GM19025 (cell line): ENCODE data around the gene PITPNC1.
"Not testable (repeated sequence)": the region's sequence is repeated elsewhere in the genome, so short reads cannot be mapped to it uniquely, and the experiment has no call there.

ENCODE experiments used
- ATAC-seq: cut with Tn5 transposase; IDR thresholded peaks from one replicate; pipeline ENCODE4 v1.9.1; 2021; ENCODE audit warnings: mild to moderate bottlenecking, low read depth, moderate library complexity; ENCODE audit not compliant: unreplicated experiment

The PITPNC1 gene

DNA sequence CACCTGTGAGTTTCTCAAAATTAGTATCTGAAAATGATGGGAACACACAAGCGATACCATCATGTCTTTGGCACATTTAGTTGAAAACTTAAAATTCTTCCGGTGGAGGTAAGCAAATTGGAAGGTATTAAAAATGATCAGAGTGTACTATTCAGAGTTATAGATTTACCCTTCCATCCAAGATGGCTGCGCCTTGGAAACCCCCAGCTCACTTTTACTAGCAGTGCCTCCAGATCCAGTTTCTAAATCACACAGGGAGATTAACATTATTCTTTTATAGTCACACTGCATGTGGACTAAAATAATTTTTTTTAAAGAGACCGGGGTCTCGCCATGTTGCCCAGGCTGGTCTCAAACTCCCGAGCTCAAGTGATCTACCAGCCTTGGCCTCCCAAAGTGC is 15.0 kb downstream of the PITPNC1 start:
- ATAC-seq, result no peak

DNA sequence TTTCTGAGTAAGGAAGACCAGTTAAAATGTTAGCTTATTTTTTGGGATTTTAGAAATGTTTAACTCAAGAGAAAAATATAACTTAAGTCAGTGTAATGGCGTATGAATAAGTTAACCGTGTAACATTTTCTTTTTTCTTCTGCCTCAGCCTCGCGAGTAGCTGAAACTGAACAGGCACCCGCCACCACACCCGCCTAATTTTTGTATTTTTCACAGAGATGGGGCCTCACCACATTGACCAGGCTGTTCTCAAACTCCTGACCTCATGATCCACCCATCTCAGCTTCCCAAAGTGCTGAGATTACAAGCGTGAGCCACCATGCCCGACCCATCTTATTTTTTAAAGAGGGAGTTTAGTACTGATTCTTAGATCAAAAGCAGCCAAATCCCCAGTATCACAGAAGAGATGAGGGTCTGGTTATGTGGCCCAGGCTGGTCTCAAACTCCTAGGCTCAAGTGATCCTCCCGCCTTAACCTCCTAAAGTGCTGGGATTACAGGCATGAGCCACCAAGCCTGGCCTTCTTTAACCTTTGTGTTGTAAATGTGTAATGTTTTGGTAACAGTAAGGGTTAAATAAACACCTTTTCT is 16.8 kb downstream of the PITPNC1 start:
- no peak for ATAC-seq

DNA sequence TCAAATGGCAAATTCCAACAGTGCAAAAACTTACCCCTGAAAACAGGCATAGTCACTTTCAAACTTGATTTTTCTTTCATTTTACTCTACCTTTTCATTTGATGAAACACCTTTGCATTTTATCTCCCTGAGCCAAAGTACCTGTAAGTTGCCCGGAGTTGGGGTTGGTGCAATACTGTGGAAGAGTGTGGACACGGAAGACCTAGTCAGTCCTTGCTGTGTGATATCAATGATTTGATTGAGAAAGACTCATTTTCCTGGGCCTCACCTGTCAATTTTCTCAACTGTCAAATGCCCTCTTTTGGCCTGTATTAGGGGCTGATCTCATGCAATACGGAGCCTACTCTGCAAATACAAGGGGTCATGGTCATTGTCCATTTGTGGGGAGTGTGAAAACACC is 22.6 kb downstream of the PITPNC1 start:
- no peak for ATAC-seq

DNA sequence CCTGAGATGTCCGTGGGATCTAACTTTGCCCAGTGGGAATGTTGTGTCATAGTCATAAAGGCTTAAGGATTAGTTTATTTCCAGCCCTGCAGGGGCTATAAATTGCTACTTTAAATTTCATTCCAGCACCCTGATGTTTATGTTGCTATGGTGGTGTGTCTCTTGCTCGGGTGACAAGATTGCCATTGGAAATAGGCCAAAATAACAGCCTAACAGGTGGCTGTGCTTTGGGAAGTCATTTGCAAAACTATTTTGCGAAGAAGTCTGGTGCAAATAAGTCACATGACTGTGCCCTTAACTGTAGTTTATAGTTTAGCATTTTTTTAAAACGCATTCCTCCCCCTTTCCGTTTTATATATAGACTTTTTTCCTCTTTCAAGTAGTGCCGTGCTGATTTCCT is 23.1 kb downstream of the PITPNC1 start:
- ATAC-seq, result no peak

DNA sequence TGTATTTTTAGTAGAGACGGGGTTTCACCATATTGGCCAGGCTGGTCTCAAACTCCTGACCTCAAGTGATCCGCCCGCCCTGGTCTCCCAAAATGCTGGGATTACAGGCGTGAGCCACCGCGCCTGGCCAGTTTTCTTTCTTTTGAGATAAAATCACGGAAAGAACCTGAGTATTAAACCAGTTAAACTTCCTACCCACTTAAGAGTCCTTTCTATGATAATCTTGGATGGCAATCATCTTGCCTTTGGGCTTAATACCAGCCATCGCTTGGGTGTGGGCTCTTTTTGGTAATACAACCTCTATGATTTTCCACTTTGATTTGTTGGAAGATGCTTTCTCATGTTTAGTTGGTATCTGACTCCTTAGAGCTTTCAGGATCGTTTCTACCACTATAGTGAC is 24.0 kb downstream of the PITPNC1 start:
- no peak for ATAC-seq

DNA sequence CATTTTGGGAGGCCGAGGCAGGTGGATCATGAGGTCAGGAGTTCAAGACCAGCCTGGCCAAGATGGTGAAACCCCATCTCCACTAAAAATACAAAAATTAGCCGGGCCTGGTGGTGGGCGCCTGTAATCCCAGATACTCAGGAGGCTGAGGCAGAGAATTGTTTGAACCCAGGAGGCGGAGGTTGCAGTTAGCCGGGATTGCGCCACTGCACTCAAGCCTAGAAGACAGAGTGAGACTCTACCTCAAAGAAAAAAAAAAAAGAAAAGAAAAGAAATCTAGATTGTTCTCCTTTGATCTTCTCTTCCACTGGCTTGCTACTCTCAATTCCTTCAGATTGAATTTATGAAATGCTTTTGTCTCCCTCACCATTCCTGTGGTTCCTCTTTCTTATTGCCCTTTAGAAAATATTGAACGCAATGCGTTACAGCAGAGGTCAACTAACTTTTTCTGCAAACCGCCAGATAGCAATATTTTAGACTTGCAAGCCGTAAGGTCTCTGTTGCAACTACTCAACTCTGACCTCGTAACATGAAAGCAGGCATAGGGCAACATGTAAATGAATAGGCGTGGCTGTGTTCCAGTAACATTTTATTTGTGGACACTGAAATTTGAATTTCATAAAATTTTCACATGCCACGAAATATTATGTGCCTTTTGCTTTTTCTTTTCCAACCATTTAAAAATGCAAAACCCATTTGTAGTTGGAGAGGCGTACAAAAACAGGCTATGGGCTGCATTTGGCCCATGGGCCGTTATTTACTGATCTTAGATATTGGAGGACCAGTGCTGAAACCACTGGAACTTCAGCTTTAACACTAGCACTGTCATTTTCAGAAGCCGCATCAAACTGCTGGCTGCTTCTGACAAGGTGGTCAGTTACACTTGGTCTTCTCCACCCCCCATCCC is 24.8 kb downstream of the PITPNC1 start:
- no peak for ATAC-seq

DNA sequence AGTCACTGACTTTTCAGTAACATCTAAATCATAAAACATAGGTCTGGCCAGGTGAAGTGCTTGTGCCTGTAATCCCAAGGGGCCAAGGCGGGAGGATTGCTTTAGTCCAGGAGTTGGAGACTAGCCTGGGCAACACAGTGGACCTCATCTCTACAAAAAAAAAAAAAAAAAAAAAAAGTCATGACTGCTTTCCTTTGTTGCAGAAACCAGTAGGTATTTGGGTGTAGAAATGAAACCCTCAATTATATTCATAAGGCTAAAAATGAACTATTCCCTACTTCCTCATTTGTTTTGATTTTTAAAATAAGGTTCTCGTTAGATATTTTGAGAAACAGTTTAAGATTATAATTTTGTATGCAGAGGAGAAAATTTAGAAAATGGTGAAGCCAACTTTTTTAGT is 26.0 kb downstream of the PITPNC1 start:
- no peak for ATAC-seq

DNA sequence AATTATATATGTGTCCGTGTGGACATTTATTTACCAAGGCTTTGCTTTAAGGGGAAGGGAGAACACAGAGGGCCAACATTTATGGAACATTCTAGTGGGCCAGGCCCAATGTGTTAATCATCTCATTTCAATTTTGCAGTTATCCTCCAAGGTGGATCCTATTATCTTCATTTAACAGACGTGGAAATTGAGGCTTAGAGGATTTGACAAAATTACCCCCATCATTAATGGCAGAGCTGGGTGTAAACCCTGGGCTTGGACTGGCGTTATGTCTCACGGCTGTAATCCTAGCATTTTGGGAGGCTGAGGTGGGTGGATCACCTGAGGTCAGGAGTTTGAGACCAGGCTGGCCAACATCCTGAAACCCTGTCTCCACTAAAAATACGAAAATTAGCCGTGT is 26.4 kb downstream of the PITPNC1 start:
- no peak for ATAC-seq

DNA sequence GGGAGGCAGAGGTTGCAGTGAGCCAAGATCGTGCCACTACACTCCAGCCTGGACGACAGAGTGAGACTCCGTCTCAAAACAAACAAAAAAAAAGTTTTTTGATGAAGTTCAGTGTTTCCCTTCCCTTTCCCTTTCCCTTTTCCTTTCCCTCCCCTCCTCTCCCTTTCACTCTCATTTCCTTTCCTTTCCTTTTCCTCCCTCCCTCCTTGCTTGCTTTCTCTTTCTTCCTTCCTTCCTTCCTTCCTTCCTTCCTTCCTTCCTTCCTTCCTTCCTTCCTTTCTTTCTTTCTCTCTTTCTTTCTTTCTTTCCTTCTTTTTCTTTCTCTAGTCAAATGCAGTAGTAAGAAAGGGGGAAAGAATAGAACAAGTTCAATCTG is 31.4 kb downstream of the PITPNC1 start:
- not testable (repeated sequence) for ATAC-seq

DNA sequence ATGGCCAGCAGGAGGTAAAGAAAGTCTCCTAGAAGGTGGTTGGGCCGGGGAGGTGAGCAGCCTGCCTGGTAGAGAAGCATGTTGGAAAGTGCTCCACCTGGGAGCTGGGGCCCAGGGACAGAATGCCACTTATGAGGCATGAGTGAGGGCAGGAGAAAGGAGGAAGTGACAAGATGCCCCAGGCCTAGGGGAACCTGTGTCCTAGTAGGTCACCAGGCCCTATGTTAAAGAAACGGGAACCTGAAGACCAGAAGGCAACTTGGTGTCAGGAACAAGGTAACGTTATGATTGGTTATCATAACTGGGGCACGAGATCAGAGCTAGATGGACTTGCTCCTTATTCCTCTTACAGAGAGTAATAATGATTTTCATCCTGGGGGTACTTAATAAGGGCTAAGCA is 34.3 kb downstream of the PITPNC1 start:
- ATAC-seq, result no peak

DNA sequence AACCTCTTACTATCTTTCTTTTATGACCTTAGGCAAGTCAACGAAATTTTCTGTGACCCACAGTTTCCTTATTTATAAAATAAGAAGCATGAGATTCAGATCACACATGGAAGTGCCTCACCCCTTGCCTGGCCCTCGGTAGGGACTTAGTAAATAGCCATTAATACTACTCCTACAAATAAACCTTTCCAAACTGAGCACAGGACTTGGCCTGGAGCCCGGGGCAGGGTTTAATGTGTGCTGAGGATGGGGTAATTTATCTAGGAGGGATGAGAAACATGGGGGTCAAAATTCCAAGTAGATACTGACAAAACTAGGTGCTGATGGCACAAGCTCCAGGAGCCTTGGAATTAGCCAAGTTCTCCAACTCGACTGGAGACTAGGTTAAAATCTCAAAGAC is 35.0 kb downstream of the PITPNC1 start:
- ATAC-seq, result no peak

DNA sequence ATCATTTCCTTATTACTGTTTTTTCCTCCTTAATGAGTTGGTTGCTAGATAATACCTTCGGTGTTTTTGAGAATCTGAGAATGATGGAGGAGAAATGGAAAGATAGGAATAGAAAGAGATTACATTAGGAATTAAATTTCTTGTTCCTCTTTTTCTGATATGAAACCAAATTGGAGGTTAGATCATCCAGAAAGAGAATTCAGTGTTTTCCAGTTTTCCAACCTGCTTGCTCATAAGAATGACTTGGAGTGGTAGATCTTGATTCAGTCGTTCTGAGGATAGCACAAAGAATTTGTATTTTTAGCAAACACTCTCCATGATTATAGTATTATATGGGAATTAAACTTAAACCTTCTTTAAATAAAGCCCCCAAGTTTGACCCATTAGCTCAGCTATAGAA is 35.9 kb downstream of the PITPNC1 start:
- ATAC-seq, result no peak

DNA sequence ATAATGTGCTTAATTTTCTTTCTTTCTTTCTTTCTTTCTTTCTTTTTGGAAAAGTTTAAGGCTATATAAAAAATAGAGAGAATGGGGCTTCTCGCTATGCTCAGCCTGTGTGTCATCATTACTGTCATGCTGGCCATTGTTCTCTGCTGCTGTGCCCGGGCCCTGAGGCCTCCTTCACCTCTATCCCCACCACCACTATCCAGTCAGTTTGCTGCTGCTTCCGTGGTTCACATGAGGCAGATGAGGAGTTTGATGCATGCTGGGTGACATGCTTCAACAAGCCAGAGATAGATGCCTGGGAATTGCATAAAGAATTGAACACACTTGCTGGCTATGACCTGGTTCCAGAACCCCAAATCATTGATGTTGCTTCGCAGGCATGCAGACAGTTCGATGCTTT is 36.3 kb downstream of the PITPNC1 start:
- no peak for ATAC-seq

DNA sequence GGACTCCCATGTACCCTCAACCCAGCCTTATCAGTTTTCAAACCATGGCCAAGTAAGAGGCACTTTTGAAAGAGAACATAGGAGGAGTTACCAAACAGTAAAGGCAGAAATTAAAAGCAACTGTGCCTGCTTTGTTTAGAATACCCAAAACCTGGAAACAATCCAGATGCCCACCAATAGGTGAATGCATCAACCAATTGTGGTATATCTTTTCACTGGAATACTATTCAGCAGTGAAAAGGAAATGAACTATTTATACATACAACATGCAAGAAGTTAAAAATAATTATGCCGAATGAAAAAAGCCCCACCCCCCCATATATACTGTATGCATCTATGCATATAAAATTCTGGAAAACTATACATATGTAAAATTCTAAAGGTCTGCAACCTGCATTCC is 37.0 kb downstream of the PITPNC1 start:
- no peak for ATAC-seq

DNA sequence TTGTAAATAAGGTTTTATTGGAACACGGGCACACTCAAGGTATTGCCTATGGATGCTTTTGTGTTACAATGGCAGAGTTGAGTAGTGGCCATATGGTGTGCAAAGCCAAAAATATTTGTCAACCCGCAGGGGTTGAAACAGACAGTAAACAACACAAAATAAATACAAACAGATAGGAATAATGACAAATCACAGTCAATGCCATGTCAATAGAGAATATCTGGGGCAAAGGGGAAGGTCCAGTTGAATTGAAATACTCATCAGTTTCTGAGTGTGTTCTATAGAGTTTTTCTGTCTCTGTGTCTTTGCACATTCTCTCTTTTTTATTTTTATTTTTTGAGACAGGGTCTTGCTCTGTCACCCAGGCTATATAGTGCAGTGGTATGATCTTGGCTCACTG is 37.5 kb downstream of the PITPNC1 start:
- ATAC-seq, result no peak

DNA sequence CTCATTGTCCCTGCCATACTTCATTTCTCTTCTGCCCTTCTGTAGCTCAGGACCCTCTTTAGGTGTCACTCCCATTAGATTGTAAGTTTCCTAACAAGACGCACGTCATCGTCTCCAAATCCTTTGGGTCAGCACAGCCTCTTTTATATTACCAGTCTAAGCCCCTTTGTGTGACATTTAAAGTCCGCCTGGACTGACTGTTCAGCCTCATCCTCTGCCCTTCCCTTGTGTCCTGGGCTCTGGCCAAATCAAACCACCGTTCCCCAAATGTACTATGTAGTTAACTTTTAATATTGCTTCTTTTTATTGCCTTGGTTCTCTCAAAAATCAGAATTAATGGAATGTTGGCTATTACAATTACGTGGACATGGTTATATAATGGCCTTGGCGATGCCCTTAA is 38.2 kb downstream of the PITPNC1 start:
- no peak for ATAC-seq

DNA sequence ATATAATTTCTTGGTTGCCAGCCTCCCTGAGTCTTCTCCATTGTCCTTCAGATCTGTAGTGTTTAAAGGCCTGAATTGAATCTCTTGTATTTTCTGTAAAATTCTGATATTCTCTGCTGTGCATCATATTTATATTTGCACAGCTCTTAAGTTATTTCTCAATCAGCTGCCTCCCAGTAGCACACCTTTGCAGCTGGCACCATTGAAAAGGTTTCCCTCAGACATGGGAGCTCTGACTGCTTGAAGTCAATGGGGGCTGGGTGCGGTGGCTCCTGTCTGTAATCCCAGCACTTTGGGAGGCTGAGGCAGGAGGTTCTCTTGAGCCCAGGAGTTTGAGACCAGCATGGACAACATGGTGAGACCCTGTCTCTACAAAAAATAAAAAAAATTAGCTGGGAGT is 40.4 kb downstream of the PITPNC1 start:
- ATAC-seq, result no peak

DNA sequence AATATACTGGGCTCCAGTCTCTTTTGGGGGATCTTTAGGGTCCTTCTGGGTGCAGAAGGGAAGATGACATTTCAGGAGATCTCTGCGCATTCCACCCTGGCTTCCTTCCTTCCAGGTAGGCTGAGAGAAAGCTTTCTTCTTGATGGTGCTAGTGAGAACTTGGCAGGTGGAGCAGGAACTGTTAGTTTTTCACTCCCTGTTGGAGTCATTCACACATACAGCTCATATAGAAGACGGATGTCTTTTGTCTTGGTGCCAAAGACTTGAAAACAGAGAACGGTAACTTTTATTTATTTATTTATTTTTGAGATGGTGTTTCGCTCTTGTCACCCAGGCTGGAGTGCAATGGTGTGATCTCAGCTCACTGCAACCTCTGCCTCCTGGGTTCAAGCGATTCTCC is 43.9 kb downstream of the PITPNC1 start:
- ATAC-seq, result no peak

DNA sequence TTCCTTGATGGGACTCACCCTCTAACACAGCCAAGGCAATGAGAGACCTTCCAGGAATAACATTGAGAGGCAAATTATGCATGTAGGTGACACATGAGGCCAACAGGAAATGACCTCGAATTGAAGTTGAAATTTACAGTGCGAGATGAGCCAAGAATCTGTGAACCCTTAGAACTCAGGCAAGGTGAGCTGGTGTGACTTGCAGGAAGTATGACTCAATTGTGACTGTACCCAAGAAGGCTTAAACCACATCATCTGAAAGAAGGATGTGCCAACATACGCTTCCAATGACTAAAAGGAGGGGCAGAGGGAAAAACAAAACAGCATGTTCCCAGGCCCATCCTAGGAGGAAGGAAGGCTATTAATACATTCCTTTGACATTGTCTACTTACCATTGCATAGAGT is 44.8 kb downstream of the PITPNC1 start:
- no peak for ATAC-seq

DNA sequence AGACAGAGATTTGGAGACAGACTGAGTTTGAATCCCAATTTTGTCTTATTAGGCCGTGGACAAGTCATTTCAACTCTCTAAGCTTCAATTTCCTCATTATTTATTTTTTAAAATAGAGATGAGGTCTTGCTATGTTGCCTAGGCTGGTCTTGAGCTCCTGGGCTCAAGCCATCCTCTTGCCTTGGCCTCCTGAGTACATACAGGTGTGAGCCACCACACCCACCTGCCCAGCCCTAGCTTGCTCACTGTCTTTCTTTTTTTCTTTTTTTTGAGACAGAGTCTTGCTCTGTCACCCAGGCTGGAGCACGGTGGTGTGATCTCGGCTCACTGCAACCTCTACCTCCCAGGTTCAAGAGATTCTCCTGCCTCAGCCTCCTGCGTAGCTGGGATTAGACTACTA is 45.2 kb downstream of the PITPNC1 start:
- ATAC-seq, result not testable (repeated sequence)

DNA sequence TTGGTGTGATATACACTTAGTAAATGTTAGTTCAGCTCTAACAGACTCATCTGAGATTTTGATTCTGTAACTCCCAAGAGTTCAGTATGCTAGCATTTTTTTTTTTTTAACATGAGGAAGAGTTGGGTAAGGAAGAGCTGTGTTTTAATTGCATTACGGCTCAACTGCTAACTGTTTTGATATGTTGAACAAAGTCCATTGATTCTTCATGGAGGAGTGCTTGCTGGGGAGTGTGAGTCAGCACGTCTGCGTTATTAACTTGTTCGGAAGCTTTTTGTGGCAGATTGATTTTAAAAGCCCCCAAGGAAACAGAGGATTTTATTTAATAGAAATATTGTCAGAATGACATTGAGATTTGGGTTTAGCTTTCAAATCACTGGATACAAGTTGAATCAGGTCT is 45.8 kb downstream of the PITPNC1 start:
- no peak for ATAC-seq

DNA sequence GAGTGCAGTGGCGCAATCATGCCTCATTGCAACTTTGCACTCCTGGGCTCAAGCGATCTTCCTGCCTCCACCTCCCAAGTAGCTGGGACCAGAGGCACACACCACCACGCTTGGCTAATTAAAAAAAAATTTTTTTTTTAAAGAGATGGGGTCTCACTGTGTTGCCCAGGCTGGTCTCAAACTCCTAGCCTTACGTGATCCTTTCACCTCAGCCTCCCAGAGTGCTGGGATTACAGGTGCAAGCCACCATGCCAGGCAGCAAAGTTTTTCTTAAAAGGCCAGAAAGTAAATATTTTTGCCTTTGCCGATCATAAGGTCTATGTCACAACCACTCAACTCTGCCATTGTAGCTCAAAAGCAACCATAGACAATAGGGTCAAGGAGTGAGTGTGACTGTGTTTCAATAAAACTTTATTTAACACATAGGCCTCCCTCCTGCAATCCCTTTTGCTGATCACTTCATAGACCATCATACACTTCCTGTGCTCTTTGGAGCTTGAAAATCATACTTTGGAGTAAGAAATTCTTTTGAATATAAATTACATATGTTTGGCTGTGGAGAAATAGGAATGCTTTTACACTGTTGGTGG is 48.6 kb downstream of the PITPNC1 start:
- ATAC-seq, result no peak
